ENCODE data around the gene ERAS. TPM values are rescaled to one million over a fixed set of nuclear protein-coding genes. Genes with fewer than 3 reads are reported as not detected.

ERAS gene
- total and polyA plus RNA-seq, 2 of the 13 experiments (the other 11 are each of a cell fraction or from before 2014, with no cell fraction given), result 0.21 to 0.22 TPM

DNA sequence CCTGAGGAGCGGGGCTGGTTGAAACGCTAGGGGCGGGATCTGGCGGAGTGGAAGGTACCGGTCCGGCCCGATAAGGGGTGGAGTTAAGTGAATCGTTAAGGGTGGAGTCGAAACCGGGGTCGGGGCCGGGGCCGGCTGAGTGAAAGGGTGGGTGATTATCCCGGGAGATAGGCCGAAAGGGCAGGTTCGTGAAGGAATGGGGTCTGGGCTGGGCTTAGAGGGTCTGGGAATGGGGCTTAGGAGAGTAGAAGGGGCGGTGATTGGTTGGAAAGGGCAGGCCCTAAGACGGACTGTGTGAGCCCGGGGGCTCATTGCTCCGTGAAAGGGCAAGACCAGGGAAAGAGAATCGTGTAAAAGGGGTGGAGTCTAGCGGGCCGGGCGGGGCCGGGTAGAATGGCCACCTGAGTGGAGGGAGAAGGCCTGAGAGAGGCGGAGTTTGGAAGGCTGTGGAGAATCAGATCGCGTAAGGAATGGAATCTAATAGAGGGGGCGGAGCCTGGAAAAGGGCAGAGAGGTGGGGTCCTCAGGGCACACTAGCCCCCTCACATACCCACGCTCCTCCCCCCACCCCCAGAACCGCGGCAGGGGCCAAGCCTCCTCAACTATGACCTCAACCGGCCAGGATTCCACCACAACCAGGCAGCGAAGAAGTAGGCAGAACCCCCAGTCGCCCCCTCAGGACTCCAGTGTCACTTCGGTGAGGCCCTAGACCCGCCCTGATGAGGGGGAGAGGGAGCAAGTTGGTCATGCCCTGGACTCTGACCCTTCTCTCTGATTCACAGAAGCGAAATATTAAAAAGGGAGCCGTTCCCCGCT lies 24.0 kb upstream of the ERAS start (continued):
- no peak for TF ChIP-seq ZMYM3 (CRISPR knock-in tag; IDR thresholded peaks at IDR 0.05)
- no peak for TF ChIP-seq NONO (IDR thresholded peaks at IDR 0.05)
- no peak; the same call in 1 of the 2 replicates for TF ChIP-seq NONO (CRISPR knock-in tag; conservative IDR thresholded peaks at IDR 0.05)
- TF ChIP-seq MTF1 (CRISPR knock-in tag; IDR thresholded peaks at IDR 0.05), result no peak
- peak; percentile 13; the same call in 1 of the 2 replicates for TF ChIP-seq MAZ (IDR thresholded peaks at IDR 0.05; ENCODE audit: borderline replicate concordance, low read depth, low read length)
- no peak; the same call in 1 of the 2 replicates for TF ChIP-seq MAZ (CRISPR knock-in tag; IDR thresholded peaks at IDR 0.05; ENCODE audit: low read depth)
- TF ChIP-seq PITX1 (CRISPR knock-in tag; IDR thresholded peaks at IDR 0.05), result no peak
- no peak for TF ChIP-seq MBNL3 (CRISPR knock-in tag; conservative IDR thresholded peaks at IDR 0.05)
- 0 out of 2 replicates have a peak, but pooled peaks have one; percentile 37 for TF ChIP-seq SPEN (CRISPR knock-in tag; IDR thresholded peaks at IDR 0.05; ENCODE audit: low read depth)
- peak; percentile 27; the same call in 1 of the 2 replicates for TF ChIP-seq HNF4A (CRISPR knock-in tag; IDR thresholded peaks at IDR 0.05)
- no peak for TF ChIP-seq POGZ (CRISPR knock-in tag; IDR thresholded peaks at IDR 0.05)
- TF ChIP-seq ZNF160 (CRISPR knock-in tag; IDR thresholded peaks at IDR 0.05), result 0 out of 2 replicates have a peak, but pooled peaks have one; percentile 23
- TF ChIP-seq SOX13 (IDR thresholded peaks at IDR 0.05), result no peak
- TF ChIP-seq SOX13 (CRISPR knock-in tag; conservative IDR thresholded peaks at IDR 0.05 in 1 of 2, IDR thresholded peaks at IDR 0.05 in 1 of 2), result no peak
- TF ChIP-seq KDM6A (CRISPR knock-in tag; IDR thresholded peaks at IDR 0.05; ENCODE audit: low read depth), result no peak
- TF ChIP-seq, protein P1, sequence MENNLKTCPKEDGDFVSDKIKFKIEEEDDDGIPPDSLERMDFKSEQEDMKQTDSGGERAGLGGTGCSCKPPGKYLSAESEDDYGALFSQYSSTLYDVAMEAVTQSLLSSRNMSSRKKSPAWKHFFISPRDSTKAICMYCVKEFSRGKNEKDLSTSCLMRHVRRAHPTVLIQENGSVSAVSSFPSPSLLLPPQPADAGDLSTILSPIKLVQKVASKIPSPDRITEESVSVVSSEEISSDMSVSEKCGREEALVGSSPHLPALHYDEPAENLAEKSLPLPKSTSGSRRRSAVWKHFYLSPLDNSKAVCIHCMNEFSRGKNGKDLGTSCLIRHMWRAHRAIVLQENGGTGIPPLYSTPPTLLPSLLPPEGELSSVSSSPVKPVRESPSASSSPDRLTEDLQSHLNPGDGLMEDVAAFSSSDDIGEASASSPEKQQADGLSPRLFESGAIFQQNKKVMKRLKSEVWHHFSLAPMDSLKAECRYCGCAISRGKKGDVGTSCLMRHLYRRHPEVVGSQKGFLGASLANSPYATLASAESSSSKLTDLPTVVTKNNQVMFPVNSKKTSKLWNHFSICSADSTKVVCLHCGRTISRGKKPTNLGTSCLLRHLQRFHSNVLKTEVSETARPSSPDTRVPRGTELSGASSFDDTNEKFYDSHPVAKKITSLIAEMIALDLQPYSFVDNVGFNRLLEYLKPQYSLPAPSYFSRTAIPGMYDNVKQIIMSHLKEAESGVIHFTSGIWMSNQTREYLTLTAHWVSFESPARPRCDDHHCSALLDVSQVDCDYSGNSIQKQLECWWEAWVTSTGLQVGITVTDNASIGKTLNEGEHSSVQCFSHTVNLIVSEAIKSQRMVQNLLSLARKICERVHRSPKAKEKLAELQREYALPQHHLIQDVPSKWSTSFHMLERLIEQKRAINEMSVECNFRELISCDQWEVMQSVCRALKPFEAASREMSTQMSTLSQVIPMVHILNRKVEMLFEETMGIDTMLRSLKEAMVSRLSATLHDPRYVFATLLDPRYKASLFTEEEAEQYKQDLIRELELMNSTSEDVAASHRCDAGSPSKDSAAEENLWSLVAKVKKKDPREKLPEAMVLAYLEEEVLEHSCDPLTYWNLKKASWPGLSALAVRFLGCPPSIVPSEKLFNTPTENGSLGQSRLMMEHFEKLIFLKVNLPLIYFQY (CRISPR knock-in tag; IDR thresholded peaks at IDR 0.05; ENCODE audit: borderline replicate concordance), result peak; percentile 96
- TF ChIP-seq POLR2A (IDR thresholded peaks at IDR 0.05; ENCODE audit: insufficient read depth in 1 of 2, low read depth in 2 of 2, low read length in 2 of 2), result peak in 1 of 2 experiments; percentile 81; a peak in 2 of 4 replicates
- no peak for TF ChIP-seq ZIK1 (CRISPR knock-in tag; IDR thresholded peaks at IDR 0.05; ENCODE audit: borderline replicate concordance, low read depth)
- TF ChIP-seq RNF2 (conservative IDR thresholded peaks at IDR 0.05; ENCODE audit: low read depth), result no peak
- no peak for TF ChIP-seq CHCHD3 (CRISPR knock-in tag; IDR thresholded peaks at IDR 0.05)
- no peak for TF ChIP-seq RERE (CRISPR knock-in tag; IDR thresholded peaks at IDR 0.05; ENCODE audit: low read depth)
- TF ChIP-seq ZNF547 (CRISPR knock-in tag; IDR thresholded peaks at IDR 0.05), result no peak

All from HepG2 (cell line).